RWPE2 (cell line): ENCODE measurements around the gene VWA5B2.

ENCODE experiments used
- ATAC-seq: fragments of 200-7000 bp; cut with Tn5 transposase; 3 replicates; pipeline ENCODE4 v1.9.1; 2021; ENCODE audit warnings: low read depth
- DNase-seq: peaks from one replicate; pipeline ENCODE4 v3.0.0-alpha.2; 2020; ENCODE audit warnings: low spot score
- H3K27ac ChIP-seq: fragments of 450-650 bp; 2 replicates; pipeline ENCODE4 v1.5.1; 2017; ENCODE audit warnings: mild to moderate bottlenecking; ENCODE audit not compliant: poor library complexity, severe bottlenecking
- H3K27me3 ChIP-seq: fragments of 250-450 bp; sonication (Bioruptor Pico); 2 replicates; pipeline ENCODE4 v1.5.1; 2021; ENCODE audit warnings: mild to moderate bottlenecking, moderate library complexity; ENCODE audit not compliant: insufficient read depth, poor library complexity, severe bottlenecking
- H3K36me3 ChIP-seq: fragments of 250-450 bp; sonication (Bioruptor Pico); 2 replicates; pipeline ENCODE4 v1.5.1; 2020; ENCODE audit warnings: low read depth, mild to moderate bottlenecking, moderate library complexity
- H3K4me1 ChIP-seq: fragments of 250-450 bp; sonication (Bioruptor Pico); 2 replicates; pipeline ENCODE4 v1.5.1; 2021; ENCODE audit warnings: mild to moderate bottlenecking, moderate library complexity; ENCODE audit not compliant: insufficient read depth, poor library complexity, severe bottlenecking
- H3K4me3 ChIP-seq: fragments of 250-450 bp; sonication (Bioruptor Pico); 2 replicates; pipeline ENCODE4 v1.5.1; 2021; ENCODE audit warnings: mild to moderate bottlenecking, moderate library complexity; ENCODE audit not compliant: severe bottlenecking
- H3K9me3 ChIP-seq: fragments of 250-450 bp; sonication (Bioruptor Pico); 2 replicates; pipeline ENCODE4 v1.5.1; 2021; ENCODE audit warnings: mild to moderate bottlenecking, moderate library complexity; ENCODE audit not compliant: severe bottlenecking
- TF ChIP-seq, protein P1 (sequence below): fragments of 450-650 bp; IDR thresholded peaks from one replicate; pipeline ENCODE4 v1.5.1; 2017; ENCODE audit warnings: mild to moderate bottlenecking, moderate library complexity; ENCODE audit not compliant: poor library complexity, severe bottlenecking

VWA5B2 gene

DNA sequence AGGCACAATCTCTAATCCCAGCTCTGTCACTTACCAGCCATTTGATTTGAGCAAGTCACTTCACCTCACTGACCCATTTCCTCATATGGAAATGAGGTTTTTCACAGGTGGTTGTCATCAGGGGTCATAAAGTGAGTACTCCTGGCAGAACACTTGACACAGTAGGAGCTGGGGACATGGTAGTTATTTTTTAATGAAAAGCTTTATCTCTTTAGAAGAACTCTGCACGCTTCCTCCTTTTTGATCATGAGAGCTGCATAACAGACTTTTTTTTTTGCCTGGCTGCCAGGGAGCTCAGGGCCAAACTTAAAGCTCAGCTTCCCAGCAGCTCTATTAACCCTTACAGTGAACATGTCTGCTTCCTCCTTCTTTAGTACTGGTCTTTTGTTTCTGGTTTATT lies 8.4 kb downstream of the VWA5B2 start:
- TF ChIP-seq, protein P1, sequence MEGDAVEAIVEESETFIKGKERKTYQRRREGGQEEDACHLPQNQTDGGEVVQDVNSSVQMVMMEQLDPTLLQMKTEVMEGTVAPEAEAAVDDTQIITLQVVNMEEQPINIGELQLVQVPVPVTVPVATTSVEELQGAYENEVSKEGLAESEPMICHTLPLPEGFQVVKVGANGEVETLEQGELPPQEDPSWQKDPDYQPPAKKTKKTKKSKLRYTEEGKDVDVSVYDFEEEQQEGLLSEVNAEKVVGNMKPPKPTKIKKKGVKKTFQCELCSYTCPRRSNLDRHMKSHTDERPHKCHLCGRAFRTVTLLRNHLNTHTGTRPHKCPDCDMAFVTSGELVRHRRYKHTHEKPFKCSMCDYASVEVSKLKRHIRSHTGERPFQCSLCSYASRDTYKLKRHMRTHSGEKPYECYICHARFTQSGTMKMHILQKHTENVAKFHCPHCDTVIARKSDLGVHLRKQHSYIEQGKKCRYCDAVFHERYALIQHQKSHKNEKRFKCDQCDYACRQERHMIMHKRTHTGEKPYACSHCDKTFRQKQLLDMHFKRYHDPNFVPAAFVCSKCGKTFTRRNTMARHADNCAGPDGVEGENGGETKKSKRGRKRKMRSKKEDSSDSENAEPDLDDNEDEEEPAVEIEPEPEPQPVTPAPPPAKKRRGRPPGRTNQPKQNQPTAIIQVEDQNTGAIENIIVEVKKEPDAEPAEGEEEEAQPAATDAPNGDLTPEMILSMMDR: no peak
- no peak overlapping the region for H3K27ac ChIP-seq
- peaks cover 3% of the 10 kb centered on the region for H3K36me3 ChIP-seq

DNA sequence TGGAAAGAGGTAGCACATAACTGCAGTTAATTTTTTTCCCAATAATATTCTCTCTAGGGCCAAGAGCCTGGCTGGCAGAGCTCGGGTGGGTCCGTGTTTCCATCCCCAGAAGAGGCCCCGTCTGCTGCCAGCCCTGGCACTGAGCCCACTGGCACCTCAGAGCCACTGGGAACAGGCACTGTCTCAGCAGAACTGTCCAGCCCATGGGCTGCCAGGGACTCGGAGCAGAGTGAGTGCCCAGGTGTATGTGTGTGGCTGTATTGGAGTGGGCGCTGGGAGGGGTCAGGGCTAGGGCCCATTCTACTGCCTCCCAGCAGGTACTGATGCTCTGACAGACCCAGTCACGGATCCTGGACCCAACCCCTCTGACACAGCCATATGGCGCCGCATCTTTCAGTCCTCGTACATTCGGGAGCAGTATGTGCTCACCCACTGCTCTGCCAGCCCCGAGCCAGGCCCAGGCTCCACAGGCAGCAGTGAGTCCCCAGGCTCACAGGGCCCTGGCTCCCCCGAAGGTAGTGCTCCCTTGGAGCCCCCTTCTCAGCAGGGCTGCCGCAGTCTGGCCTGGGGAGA lies 8.9 kb downstream of the VWA5B2 start:
- ATAC-seq (no peak), DNase-seq (no peak)
- Histone ChIP-seq H3K9me3 (no peaks in the 10 kb centered on the region), H3K4me1 (peaks cover 3% of the 10 kb centered on the region), H3K4me3 (no peak overlapping the region), H3K36me3 (peaks cover 8% of the 10 kb centered on the region), H3K27ac (no peak overlapping the region), H3K27me3 (no peaks in the 10 kb centered on the region)
- TF ChIP-seq, protein P1: no peak

More for the DNA sequence above, 8.4 kb downstream of the VWA5B2 start:
- Histone ChIP-seq H3K27me3 (no peaks in the 10 kb centered on the region), H3K9me3 (no peaks in the 10 kb centered on the region), H3K4me3 (no peak overlapping the region), H3K4me1 (peaks cover 3% of the 10 kb centered on the region)
- no peak for DNase-seq
- no peak for ATAC-seq

DNA sequence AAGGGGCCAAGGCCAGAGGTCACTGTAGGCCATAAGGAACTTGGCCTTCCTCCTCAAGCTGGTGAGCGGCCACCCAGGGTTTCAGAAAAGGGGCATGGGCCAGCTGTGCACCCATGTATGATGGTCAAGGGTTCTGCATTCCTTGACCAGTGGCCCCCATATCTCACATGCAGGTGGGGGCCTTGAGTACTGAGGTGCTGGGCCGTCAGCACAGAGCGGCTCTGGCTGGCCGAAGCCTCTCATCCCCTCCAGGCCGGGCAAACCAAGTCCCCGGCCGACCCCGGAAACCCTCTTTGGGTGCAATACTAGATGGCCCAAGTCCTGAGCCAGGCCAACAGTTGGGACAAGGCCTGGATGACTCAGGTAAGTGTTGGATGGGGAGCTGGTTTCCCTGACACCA lies 9.8 kb downstream of the VWA5B2 start:
- ATAC-seq: no peak
- Histone ChIP-seq H3K4me1 (no peaks in the 10 kb centered on the region), H3K27ac (no peak overlapping the region), H3K27me3 (no peaks in the 10 kb centered on the region), H3K36me3 (peaks cover 11% of the 10 kb centered on the region), H3K9me3 (no peaks in the 10 kb centered on the region), H3K4me3 (no peak overlapping the region)
- TF ChIP-seq, protein P1: no peak
- DNase-seq: no peak

DNA sequence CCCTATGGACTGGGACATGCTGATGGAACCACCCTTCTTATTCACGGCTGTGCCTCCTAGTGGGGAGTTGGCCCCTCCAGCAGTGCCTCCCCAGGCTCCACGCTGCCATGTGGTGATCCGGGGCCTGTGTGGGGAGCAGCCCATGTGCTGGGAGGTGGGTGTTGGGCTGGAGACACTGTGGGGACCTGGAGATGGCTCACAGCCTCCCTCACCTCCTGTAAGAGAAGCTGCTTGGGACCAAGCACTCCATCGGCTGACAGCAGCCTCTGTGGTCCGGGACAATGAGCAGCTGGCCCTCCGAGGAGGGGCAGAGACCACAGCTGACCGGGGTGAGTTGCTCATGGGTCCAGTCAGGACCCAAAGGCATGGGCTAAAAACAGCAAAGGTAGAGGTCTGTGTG lies 10.3 kb downstream of the VWA5B2 start:
- DNase-seq: no peak
- Histone ChIP-seq H3K9me3 (no peaks in the 10 kb centered on the region), H3K27me3 (no peaks in the 10 kb centered on the region), H3K4me3 (no peak overlapping the region), H3K4me1 (no peaks in the 10 kb centered on the region), H3K36me3 (peaks cover 16% of the 10 kb centered on the region), H3K27ac (no peak overlapping the region)
- TF ChIP-seq, protein P1: no peak
- no peak for ATAC-seq

DNA sequence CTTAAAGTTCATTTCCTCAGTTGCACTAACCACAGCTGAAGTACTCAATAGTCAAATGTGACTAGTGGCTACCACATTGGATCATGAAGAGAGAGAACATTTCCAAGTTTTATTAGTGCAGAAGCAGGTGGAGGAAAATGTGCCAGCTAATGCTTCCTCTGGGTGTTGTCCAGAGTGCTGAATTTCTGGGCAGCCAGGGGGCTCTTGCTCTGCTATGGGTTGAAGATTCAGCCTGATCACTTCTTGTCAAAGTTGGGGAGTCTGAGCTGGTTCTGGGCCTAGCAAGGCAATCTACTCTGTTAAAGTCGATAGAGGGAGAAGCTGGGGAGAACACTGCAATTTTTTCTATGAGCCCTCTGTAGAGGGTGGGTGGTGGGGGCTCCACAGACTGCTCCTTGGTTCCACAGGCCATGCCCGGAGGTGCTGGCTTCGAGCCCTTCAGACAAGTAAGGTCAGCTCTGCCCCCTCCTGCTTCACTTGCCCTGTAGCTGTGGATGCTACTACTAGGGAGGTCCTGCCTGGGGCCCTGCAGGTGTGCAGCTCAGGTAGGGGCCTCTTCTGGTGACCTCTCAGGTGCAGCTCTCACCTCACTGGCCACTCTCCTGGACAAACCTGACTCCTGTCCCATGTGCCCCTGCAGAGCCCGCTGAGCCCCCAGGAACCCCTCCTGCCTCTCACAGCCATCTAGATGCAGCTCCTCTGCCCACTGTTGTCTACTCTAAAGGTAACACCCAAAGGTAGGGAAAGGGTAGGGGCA lies 11.2 kb downstream of the VWA5B2 start:
- no peaks in the 10 kb centered on the region for H3K9me3 ChIP-seq
- no peaks in the 10 kb centered on the region for H3K4me1 ChIP-seq
- H3K27ac ChIP-seq: no peak overlapping the region
- H3K27me3 ChIP-seq: no peaks in the 10 kb centered on the region
- peak; percentile 57 for DNase-seq
- ATAC-seq: peak; percentile 24; the same call in 1 of the 3 replicates
- TF ChIP-seq, protein P1: no peak
- H3K4me3 ChIP-seq: no peak overlapping the region
- H3K36me3 ChIP-seq: peaks cover 25% of the 10 kb centered on the region
